ENCODE results near the gene CKAP2L.

Gene CKAP2L

DNA sequence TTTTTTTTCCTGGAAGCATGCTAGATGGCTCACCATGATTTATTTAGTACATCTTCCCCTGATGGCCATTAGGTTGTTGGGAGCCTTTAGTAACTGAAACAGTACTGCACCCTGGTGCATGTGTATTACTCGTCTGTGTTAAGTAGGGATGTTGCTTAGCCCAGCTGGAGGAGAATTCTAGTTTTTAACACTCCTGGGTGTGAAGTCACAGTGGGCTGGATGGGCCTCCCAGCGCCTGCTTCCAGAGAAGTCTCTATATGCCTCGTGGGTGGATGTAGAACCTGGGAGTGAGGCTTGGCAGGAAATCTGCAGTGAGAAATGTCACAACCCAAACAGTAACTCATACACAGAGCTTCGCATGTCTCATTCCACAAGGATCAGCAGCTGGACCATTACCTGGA lies 72.5 kb downstream of the CKAP2L start:
- Histone ChIP-seq H3K4me3 (ENCODE audit: low read length) (no peak overlapping the region), H3K27me3 (ENCODE audit: control insufficient read depth, low read length) (peaks cover 14% of the 10 kb centered on the region), H3K79me2 (ENCODE audit: control insufficient read depth, low read length) (no peaks in the 10 kb centered on the region), H3K9me2 (replicated peaks; ENCODE audit: control insufficient read depth, low read length) (no peaks in the 10 kb centered on the region), H3K9me3 (ENCODE audit: control insufficient read depth, insufficient read depth, low read length) (no peaks in the 10 kb centered on the region), H4K20me1 (ENCODE audit: control insufficient read depth, insufficient read depth, low read depth, low read length) (no peaks in the 10 kb centered on the region), H3K36me3 (ENCODE audit: control insufficient read depth, low read length) (no peaks in the 10 kb centered on the region), H3K4me2 (ENCODE audit: low read length) (no peak overlapping the region), H3K27ac (ENCODE audit: low read depth, low read length) (no peak overlapping the region), H3F3A (ENCODE audit: control insufficient read depth, insufficient read depth) (no peaks in the 10 kb centered on the region), H3K4me1 (ENCODE audit: control insufficient read depth, low read length) (peaks cover 3% of the 10 kb centered on the region; the same call in 1 of the 2 replicates)
- TF ChIP-seq, protein P1, sequence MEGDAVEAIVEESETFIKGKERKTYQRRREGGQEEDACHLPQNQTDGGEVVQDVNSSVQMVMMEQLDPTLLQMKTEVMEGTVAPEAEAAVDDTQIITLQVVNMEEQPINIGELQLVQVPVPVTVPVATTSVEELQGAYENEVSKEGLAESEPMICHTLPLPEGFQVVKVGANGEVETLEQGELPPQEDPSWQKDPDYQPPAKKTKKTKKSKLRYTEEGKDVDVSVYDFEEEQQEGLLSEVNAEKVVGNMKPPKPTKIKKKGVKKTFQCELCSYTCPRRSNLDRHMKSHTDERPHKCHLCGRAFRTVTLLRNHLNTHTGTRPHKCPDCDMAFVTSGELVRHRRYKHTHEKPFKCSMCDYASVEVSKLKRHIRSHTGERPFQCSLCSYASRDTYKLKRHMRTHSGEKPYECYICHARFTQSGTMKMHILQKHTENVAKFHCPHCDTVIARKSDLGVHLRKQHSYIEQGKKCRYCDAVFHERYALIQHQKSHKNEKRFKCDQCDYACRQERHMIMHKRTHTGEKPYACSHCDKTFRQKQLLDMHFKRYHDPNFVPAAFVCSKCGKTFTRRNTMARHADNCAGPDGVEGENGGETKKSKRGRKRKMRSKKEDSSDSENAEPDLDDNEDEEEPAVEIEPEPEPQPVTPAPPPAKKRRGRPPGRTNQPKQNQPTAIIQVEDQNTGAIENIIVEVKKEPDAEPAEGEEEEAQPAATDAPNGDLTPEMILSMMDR (IDR thresholded peaks at IDR 0.05; ENCODE audit: low read depth, low read length, poor library complexity, severe bottlenecking), result no peak
- TF ChIP-seq EZH2phosphoT487 (IDR thresholded peaks at IDR 0.05; ENCODE audit: borderline replicate concordance, low read length), result no peak

DNA sequence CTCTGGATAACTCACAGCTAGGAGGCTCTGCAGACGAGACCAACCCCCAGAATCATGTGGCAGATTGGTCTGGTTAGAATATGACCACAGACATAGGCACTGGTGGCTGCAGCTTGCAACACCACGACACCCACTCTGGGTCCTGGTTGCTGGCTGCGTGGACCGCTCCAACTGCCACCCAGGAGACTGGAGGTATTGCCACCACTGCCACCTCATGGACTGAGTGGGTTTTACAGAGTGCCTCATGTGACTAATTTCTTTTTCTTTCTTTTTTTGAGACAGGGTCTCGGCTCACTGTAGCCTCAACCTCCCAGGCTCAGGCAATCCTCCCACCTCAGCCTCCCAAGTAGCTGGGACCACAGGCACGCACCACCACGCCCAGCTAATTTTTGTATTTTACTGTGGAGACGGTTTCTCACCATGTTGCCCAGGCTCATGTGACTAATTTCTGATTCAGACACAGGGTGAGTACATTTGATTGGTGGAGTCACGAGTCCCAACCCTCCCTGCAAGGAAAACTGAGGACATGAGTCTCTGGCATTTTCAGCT lies 73.5 kb downstream of the CKAP2L start:
- Histone ChIP-seq H3K4me2 (ENCODE audit: low read length) (peak overlapping the region; percentile 36), H3K4me3 (ENCODE audit: low read length) (no peak overlapping the region; the same call in 1 of the 2 replicates), H3K9me2 (replicated peaks; ENCODE audit: control insufficient read depth, low read length) (no peaks in the 10 kb centered on the region), H3F3A (ENCODE audit: control insufficient read depth, insufficient read depth) (no peaks in the 10 kb centered on the region), H3K9me3 (ENCODE audit: control insufficient read depth, insufficient read depth, low read length) (no peaks in the 10 kb centered on the region), H3K79me2 (ENCODE audit: control insufficient read depth, low read length) (no peaks in the 10 kb centered on the region), H3K27ac (ENCODE audit: low read depth, low read length) (no peak overlapping the region), H3K27me3 (ENCODE audit: control insufficient read depth, low read length) (peaks cover 14% of the 10 kb centered on the region), H3K4me1 (ENCODE audit: control insufficient read depth, low read length) (peaks cover 8% of the 10 kb centered on the region), H4K20me1 (ENCODE audit: control insufficient read depth, insufficient read depth, low read depth, low read length) (no peaks in the 10 kb centered on the region), H3K36me3 (ENCODE audit: control insufficient read depth, low read length) (no peaks in the 10 kb centered on the region)
- TF ChIP-seq EZH2phosphoT487 (IDR thresholded peaks at IDR 0.05; ENCODE audit: borderline replicate concordance, low read length), result no peak
- TF ChIP-seq, protein P1 (IDR thresholded peaks at IDR 0.05; ENCODE audit: low read depth, low read length, poor library complexity, severe bottlenecking), result peak; percentile 71

DNA sequence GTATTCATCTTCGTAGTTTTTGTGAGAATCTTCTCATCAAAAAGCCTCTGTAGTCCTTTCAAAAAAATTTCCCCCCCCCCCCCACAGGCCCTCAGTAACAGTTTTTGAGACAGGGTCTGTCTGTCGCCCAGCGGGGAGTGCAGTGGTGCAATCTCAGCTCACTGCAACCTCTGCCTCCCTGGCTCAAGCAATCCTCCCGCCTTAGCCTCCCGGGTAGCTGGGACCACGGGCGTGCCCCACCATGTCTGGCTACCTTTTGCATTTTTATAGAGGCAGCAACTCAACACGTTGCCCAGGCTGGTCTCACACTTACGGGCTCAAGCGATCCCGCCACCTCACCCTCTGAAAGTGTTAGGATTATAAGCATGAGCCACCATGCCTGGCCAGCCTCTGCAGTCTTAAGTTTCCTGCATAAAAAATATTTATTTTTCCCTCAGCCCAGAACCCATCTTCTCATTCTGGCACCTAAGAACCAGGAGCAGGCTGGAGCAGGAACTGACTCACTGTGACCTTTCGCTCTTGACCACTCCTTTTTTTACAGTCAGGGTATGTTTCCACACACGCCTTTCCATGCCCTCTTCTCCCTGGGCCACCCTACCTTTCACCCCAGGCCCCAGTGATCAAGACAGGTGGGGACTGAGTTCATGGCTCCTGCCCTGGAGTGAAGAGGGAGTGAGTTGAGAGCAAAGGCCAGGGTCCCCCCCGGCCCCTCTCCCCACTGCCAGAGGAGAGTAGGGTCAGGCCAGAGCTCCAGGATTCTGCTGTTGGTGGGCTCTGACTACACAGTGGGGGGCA lies 76.1 kb downstream of the CKAP2L start:
- H3K36me3 ChIP-seq (ENCODE audit: control insufficient read depth, low read length), result no peaks in the 10 kb centered on the region
- no peaks in the 10 kb centered on the region for H3F3A ChIP-seq (ENCODE audit: control insufficient read depth, insufficient read depth)
- peaks cover 10% of the 10 kb centered on the region for H3K27me3 ChIP-seq (ENCODE audit: control insufficient read depth, low read length)
- no peaks in the 10 kb centered on the region for H3K79me2 ChIP-seq (ENCODE audit: control insufficient read depth, low read length)
- H3K4me1 ChIP-seq (ENCODE audit: control insufficient read depth, low read length), result peaks cover 8% of the 10 kb centered on the region
- no peaks in the 10 kb centered on the region for H3K9me3 ChIP-seq (ENCODE audit: control insufficient read depth, insufficient read depth, low read length)
- no peaks in the 10 kb centered on the region for H3K9me2 ChIP-seq (replicated peaks; ENCODE audit: control insufficient read depth, low read length)
- H3K4me3 ChIP-seq (ENCODE audit: low read length), result no peak overlapping the region
- H3K4me2 ChIP-seq (ENCODE audit: low read length), result no peak overlapping the region
- no peaks in the 10 kb centered on the region for H4K20me1 ChIP-seq (ENCODE audit: control insufficient read depth, insufficient read depth, low read depth, low read length)
- TF ChIP-seq, protein P1 (IDR thresholded peaks at IDR 0.05; ENCODE audit: low read depth, low read length, poor library complexity, severe bottlenecking), result no peak
- no peak overlapping the region for H3K27ac ChIP-seq (ENCODE audit: low read depth, low read length)

Data from DOHH2 (cell line).